ENCODE measurements around the gene ZNF135. TPM values are rescaled to one million over a fixed set of nuclear protein-coding genes. Genes with fewer than 3 reads are reported as not detected.

Gene ZNF135
- total RNA-seq, 1 donor from 2014 or later = 3.5 TPM

DNA sequence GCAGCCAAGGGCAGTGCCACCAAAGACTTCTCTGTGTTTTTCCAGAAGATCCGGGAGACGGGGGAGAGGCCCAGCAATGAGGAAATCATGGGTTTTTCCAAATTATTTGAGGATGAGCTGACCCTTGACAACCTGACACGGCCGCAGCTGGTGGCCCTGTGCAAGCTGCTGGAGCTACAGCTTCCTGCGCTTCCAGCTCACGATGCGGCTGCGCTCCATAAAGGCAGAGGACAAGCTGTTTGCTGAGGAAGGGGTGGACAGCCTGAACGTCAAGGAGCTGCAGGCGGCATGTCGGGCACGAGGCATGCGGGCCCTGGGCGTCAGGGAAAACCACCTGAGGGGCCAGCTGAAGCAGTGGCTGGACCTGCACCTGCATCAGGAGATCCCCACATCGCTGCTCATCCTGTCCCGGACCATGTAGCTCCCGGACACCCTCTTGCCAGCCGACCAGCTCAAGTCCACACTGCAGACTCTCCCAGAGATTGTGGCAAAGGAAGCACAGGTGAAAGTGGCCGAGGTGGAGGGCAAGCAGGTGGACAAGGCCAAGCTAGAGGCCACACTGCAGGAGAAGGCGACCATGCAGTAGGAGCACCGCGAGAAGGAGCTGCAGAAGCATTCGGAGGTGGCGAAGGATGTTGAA lies 13.6 kb upstream of the ZNF135 start:
- H3K4me3 ChIP-seq (ENCODE audit: low read depth, low read length) = no peak overlapping the region
- TF ChIP-seq, protein P1, sequence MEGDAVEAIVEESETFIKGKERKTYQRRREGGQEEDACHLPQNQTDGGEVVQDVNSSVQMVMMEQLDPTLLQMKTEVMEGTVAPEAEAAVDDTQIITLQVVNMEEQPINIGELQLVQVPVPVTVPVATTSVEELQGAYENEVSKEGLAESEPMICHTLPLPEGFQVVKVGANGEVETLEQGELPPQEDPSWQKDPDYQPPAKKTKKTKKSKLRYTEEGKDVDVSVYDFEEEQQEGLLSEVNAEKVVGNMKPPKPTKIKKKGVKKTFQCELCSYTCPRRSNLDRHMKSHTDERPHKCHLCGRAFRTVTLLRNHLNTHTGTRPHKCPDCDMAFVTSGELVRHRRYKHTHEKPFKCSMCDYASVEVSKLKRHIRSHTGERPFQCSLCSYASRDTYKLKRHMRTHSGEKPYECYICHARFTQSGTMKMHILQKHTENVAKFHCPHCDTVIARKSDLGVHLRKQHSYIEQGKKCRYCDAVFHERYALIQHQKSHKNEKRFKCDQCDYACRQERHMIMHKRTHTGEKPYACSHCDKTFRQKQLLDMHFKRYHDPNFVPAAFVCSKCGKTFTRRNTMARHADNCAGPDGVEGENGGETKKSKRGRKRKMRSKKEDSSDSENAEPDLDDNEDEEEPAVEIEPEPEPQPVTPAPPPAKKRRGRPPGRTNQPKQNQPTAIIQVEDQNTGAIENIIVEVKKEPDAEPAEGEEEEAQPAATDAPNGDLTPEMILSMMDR (conservative IDR thresholded peaks at IDR 0.05; ENCODE audit: low read depth, low read length) = no peak
- DNase-seq (ENCODE audit: low read depth) = no peak

DNA sequence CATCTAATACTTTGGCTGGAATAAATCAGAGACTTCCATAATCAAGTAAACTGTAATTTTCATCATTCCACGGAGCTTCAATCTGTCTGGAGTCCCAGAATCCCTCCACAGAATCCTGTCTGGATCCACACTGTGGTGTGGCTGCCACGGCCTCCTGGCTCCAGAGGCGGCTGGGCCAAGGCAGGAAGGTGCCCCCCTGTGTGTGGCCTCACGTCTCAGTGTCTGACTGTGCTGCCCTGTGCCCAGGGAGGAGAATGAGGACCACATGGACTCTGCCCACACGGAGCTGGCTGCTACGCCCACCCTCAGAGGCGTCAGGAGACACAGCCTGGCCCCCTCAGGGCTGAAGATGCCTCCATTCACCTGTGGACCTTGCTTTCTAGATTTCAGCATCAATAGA lies 12.2 kb upstream of the ZNF135 start:
- DNase-seq (ENCODE audit: low read depth) = no peak
- TF ChIP-seq, protein P1 (conservative IDR thresholded peaks at IDR 0.05; ENCODE audit: low read depth, low read length) = no peak
- H3K4me3 ChIP-seq (ENCODE audit: low read depth, low read length) = no peak overlapping the region

DNA sequence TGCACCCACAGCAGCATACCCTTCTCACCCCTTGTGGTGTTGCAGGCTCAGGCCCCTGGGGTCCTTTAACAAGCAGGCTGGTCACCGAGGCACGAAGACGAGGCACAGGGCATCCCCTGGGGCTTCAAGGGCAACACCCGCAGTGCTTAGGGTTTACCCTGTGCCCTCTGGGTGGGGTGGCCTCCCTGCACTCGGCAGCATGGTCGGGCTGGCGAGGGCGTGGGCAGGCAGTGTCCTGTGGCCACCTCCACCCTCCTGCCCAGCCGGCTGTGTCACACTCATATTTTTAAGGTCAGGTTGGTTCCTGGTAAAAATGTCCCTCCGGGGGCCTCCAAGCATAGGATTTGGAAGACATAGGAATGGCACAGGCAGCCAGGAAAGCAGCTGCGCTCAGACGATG lies 11.4 kb upstream of the ZNF135 start:
- TF ChIP-seq, protein P1 (conservative IDR thresholded peaks at IDR 0.05; ENCODE audit: low read depth, low read length) = no peak
- no peak for DNase-seq (ENCODE audit: low read depth)
- no peak overlapping the region for H3K4me3 ChIP-seq (ENCODE audit: low read depth, low read length)

DNA sequence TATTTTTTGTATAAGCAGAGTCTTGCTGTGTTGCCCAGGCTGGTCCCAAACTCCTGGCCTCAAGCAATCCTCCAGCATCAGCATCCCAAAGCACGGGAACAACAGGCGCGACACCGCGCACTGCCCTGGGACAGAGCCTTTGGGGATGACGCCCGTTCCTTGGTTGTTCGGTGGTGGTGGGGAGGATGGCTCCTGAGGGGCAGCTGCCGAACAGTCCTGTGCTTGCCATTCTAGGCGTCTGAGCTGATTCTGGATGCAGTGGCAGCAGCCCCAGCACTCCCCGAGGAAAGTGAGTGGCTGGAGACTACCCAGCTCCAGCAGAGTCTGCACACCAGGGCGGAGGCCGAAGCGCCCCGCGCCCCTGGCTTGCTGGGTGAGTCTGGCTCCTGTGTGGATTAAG lies 6.8 kb upstream of the ZNF135 start:
- no peak for DNase-seq (ENCODE audit: low read depth)

DNA sequence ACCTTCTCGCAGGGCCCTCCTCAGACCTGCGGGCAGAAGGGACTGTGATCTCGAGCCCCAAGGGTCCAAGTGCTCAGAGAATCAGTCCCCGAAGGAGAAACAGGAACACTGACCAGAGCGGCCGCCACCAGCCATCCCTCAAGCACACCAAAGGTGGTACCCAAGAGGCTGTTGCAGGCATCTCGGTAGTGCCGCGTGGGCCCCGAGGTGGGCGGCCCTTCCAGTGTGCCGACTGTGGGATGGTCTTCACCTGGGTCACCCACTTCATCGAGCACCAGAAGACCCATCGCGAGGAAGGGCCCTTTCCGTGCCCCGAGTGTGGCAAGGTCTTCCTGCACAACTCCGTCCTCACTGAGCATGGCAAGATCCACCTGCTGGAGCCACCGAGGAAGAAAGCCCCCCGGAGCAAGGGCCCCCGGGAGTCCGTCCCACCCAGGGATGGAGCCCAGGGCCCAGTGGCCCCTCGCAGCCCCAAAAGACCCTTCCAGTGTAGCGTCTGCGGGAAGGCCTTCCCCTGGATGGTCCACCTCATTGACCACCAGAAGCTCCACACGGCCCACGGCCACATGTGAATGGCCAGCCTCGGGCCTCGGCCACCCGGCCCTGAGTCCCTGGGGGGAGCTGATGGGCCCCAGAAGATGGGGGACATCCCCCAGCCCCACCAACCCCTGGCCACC lies 5.5 kb upstream of the ZNF135 start:
- no peak for DNase-seq (ENCODE audit: low read depth)
- TF ChIP-seq, protein P1 (conservative IDR thresholded peaks at IDR 0.05; ENCODE audit: low read depth, low read length) = no peak
- H3K4me3 ChIP-seq (ENCODE audit: low read depth, low read length) = no peak overlapping the region

More for the DNA sequence above, 6.8 kb upstream of the ZNF135 start:
- TF ChIP-seq, protein P1 (conservative IDR thresholded peaks at IDR 0.05; ENCODE audit: low read depth, low read length) = no peak
- H3K4me3 ChIP-seq (ENCODE audit: low read depth, low read length) = no peak overlapping the region

DNA sequence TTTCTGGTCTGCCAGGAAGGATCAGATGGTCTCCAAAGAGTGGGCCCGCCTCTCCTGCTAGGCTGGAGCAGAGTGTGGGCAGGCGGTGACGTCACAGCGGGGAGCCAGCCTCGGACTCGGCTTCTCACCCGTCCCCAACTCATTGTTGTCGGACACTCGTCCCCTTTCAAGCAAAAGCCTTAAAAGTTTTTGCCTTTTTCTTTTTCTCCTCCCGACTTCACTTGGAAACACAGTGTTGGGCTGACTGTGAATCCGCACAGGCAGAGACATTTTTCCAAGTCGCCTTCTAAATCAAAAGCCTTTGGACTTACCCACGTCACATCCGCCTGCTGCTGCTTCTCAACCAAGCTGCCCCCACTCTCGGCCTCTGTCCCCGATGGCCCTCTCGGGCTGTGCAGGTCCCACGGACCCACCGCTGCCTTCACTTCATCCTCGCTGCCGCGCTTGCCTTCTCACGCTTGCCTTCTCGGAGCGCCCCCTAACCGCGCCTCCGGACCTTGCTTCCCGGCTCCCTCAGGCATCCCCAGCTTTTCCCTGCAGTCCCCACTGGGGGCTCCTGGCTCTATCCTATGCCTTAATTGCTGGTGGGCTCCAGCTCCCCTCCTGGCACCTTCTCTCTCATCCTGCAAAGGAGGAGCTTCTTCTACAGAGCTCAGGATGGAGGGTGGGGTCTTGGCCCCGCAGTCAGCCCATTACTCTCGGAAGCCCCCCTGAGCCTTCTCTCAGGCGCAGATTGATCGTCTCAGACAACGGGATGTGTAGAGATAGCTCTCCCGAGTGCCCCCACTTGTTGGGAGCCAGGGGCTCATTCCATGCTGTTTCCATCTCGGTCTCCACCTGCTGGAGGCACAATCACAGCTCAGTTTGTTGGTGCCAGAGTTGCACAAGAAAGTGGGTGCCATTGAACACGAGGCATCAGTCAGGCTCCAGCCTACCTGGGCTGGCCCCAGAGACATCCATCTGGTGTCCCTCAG lies 3.9 kb upstream of the ZNF135 start:
- DNase-seq (ENCODE audit: low read depth) = no peak
- H3K4me3 ChIP-seq (ENCODE audit: low read depth, low read length) = peak overlapping the region; percentile 33
- TF ChIP-seq, protein P1 (conservative IDR thresholded peaks at IDR 0.05; ENCODE audit: low read depth, low read length) = peak; percentile 11
